Karpas-422 (cell line): ENCODE data around the gene NLRP1. TPM values are rescaled to one million over a fixed set of nuclear protein-coding genes. Genes with fewer than 3 reads are reported as not detected.

Source experiments
- DNase-seq: peaks from one replicate; pipeline ENCODE4 v3.0.0-alpha.2; 2015
- H2AFZ ChIP-seq: fragments of 200-600 bp; sonication (generic); 2 replicates; pipeline ENCODE4 v1.6.1; 2014; ENCODE audit warnings: antibody characterized with exemption, low read length, mixed read lengths
- H3K27ac ChIP-seq: fragments of 200-600 bp; sonication (generic); 2 replicates; pipeline ENCODE4 v1.5.1; 2014; ENCODE audit warnings: mild to moderate bottlenecking, low read length, moderate library complexity
- H3K27me3 ChIP-seq: fragments of 200-600 bp; sonication (generic); 2 replicates; pipeline ENCODE4 v1.6.1; 2014; ENCODE audit warnings: low read length, mixed read lengths
- H3K36me3 ChIP-seq: fragments of 200-600 bp; sonication (generic); 2 replicates; pipeline ENCODE4 v1.6.1; 2014; ENCODE audit warnings: low read length, mixed read lengths; ENCODE audit not compliant: insufficient read depth
- H3K4me1 ChIP-seq: fragments of 200-600 bp; sonication (generic); 2 replicates; pipeline ENCODE4 v1.6.1; 2014; ENCODE audit warnings: mild to moderate bottlenecking, low read length, mixed read lengths
- H3K4me2 ChIP-seq: fragments of 200-600 bp; sonication (generic); 2 replicates; pipeline ENCODE4 v1.6.1; 2014; ENCODE audit warnings: low read length, low read depth, mild to moderate bottlenecking; ENCODE audit not compliant: poor library complexity, severe bottlenecking
- H3K4me3 ChIP-seq: fragments of 200-600 bp; sonication (generic); 2 replicates; pipeline ENCODE4 v1.5.1; 2014; ENCODE audit warnings: mild to moderate bottlenecking, antibody characterized with exemption, low read length, mixed read lengths
- H3K79me2 ChIP-seq: fragments of 200-600 bp; sonication (generic); 2 replicates; pipeline ENCODE4 v1.6.1; 2014; ENCODE audit warnings: mild to moderate bottlenecking, low read length, mixed read lengths
- H3K9ac ChIP-seq: fragments of 200-600 bp; sonication (generic); 2 replicates; pipeline ENCODE4 v1.6.0; 2014; ENCODE audit warnings: low read length
- H3K9me2 ChIP-seq: fragments of 200-600 bp; sonication (generic), shearing (Covaris generic); replicated peaks from 2 replicates; pipeline ENCODE4 v1.6.0; 2014; ENCODE audit warnings: mild to moderate bottlenecking, low read length, moderate library complexity; ENCODE audit not compliant: insufficient read depth
- H3K9me3 ChIP-seq: fragments of 300-700, 200-600 bp; sonication (generic); 2 replicates; pipeline ENCODE4 v1.6.1; 2014; ENCODE audit warnings: low read length, mixed read lengths
- H4K20me1 ChIP-seq: fragments of 200-600 bp; sonication (generic); 2 replicates; pipeline ENCODE4 v1.6.1; 2014; ENCODE audit warnings: mild to moderate bottlenecking, antibody characterized with exemption, low read length, low read depth; ENCODE audit not compliant: insufficient read depth
- total RNA-seq: library from RNA; depleted of rRNA; stranded (reverse); fragments of >200 nt; shearing (Covaris generic); gene quantifications from 2 replicates; pipeline ENCODE4 v1.2.3, GENCODE V29; 2014; ENCODE audit warnings: low replicate concordance

The NLRP1 gene
- total RNA-seq, 1 experiment from 2014 or later = 1.5 TPM

GRCh38 chr17:5481451-5481850 lies 102.9 kb downstream of the NLRP1 start:
- peaks cover 79% of the 10 kb centered on the region for H3K79me2 ChIP-seq
- no peak overlapping the region for H2AFZ ChIP-seq
- peaks cover 67% of the 10 kb centered on the region for H3K36me3 ChIP-seq
- H3K27ac ChIP-seq = no peak overlapping the region
- no peaks in the 10 kb centered on the region for H3K9me3 ChIP-seq
- H3K9ac ChIP-seq = no peak overlapping the region
- H3K27me3 ChIP-seq = no peaks in the 10 kb centered on the region
- no peak for DNase-seq
- peaks cover 10% of the 10 kb centered on the region for H3K4me1 ChIP-seq
- H3K4me2 ChIP-seq = no peak overlapping the region
- no peaks in the 10 kb centered on the region for H3K9me2 ChIP-seq
- H4K20me1 ChIP-seq = no peaks in the 10 kb centered on the region
- no peak overlapping the region for H3K4me3 ChIP-seq

GRCh38 chr17:5480962-5481361 lies 103.3 kb downstream of the NLRP1 start:
- no peak overlapping the region for H2AFZ ChIP-seq
- no peaks in the 10 kb centered on the region for H3K9me3 ChIP-seq
- no peak overlapping the region for H3K27ac ChIP-seq
- DNase-seq = no peak
- H4K20me1 ChIP-seq = no peaks in the 10 kb centered on the region
- no peaks in the 10 kb centered on the region for H3K9me2 ChIP-seq
- H3K27me3 ChIP-seq = no peaks in the 10 kb centered on the region
- H3K4me1 ChIP-seq = peaks cover 10% of the 10 kb centered on the region
- no peak overlapping the region for H3K4me3 ChIP-seq
- H3K4me2 ChIP-seq = no peak overlapping the region
- peaks cover 67% of the 10 kb centered on the region for H3K36me3 ChIP-seq
- H3K9ac ChIP-seq = no peak overlapping the region
- peaks cover 79% of the 10 kb centered on the region for H3K79me2 ChIP-seq

GRCh38 chr17:5478992-5479391 lies 105.3 kb downstream of the NLRP1 start:
- peaks cover 70% of the 10 kb centered on the region for H3K36me3 ChIP-seq

GRCh38 chr17:5473906-5474305 lies 110.4 kb downstream of the NLRP1 start:
- Histone ChIP-seq H3K9ac (no peak overlapping the region), H3K9me2 (no peaks in the 10 kb centered on the region), H3K4me2 (no peak overlapping the region), H3K79me2 (peaks cover 19% of the 10 kb centered on the region), H4K20me1 (no peaks in the 10 kb centered on the region), H3K9me3 (no peaks in the 10 kb centered on the region), H3K27me3 (no peaks in the 10 kb centered on the region), H3K27ac (no peak overlapping the region), H3K4me1 (no peaks in the 10 kb centered on the region), H3K36me3 (peaks cover 32% of the 10 kb centered on the region; the same call in 1 of the 2 replicates), H3K4me3 (no peak overlapping the region), H2AFZ (no peak overlapping the region)
- no peak for DNase-seq

More at GRCh38 chr17:5478992-5479391, 105.3 kb downstream of the NLRP1 start:
- Histone ChIP-seq H2AFZ (no peak overlapping the region), H3K9me2 (no peaks in the 10 kb centered on the region), H3K4me2 (no peak overlapping the region), H3K9me3 (no peaks in the 10 kb centered on the region), H3K4me3 (no peak overlapping the region), H3K27ac (no peak overlapping the region), H3K4me1 (no peaks in the 10 kb centered on the region), H3K79me2 (peaks cover 60% of the 10 kb centered on the region), H3K9ac (no peak overlapping the region), H3K27me3 (no peaks in the 10 kb centered on the region), H4K20me1 (no peaks in the 10 kb centered on the region)
- DNase-seq = no peak

- Histone ChIP-seq H3K9me2 (no peaks in the 10 kb centered on the region), H3K4me3 (no peak overlapping the region), H3K4me2 (no peak overlapping the region), H4K20me1 (no peaks in the 10 kb centered on the region), H3K79me2 (peaks cover 22% of the 10 kb centered on the region), H3K36me3 (peaks cover 19% of the 10 kb centered on the region; the same call in 1 of the 2 replicates), H3K4me1 (no peaks in the 10 kb centered on the region), H3K27me3 (no peaks in the 10 kb centered on the region), H3K9ac (no peak overlapping the region), H2AFZ (no peak overlapping the region), H3K27ac (no peak overlapping the region), H3K9me3 (no peaks in the 10 kb centered on the region)
- DNase-seq = no peak
These were observed 111.8 kb downstream of the NLRP1 start for GRCh38 chr17:5472511-5472910.

- peaks cover 57% of the 10 kb centered on the region for H3K79me2 ChIP-seq
- H3K4me3 ChIP-seq = peak overlapping the region; percentile 91
- no peaks in the 10 kb centered on the region for H3K9me2 ChIP-seq
- no peaks in the 10 kb centered on the region for H3K9me3 ChIP-seq
- peaks cover 23% of the 10 kb centered on the region for H3K4me1 ChIP-seq
- H3K9ac ChIP-seq = peak overlapping the region; percentile 93
- H3K27me3 ChIP-seq = no peaks in the 10 kb centered on the region
- peak; percentile 66 for DNase-seq
- peaks cover 16% of the 10 kb centered on the region for H3K36me3 ChIP-seq
- H3K4me2 ChIP-seq = peak overlapping the region; percentile 80
- H4K20me1 ChIP-seq = peaks cover 8% of the 10 kb centered on the region; the same call in 1 of the 2 replicates
- peak overlapping the region; percentile 17; the same call in 1 of the 2 replicates for H2AFZ ChIP-seq
- H3K27ac ChIP-seq = peak overlapping the region; percentile 61
These were observed 116.2 kb downstream of the NLRP1 start for GRCh38 chr17:5468075-5468473.

GRCh38 chr17:5467416-5467815 lies 116.9 kb downstream of the NLRP1 start:
- Histone ChIP-seq H3K36me3 (peaks cover 23% of the 10 kb centered on the region), H3K27ac (peak overlapping the region; percentile 61; the same call in 1 of the 2 replicates), H3K4me2 (peak overlapping the region; percentile 80), H4K20me1 (peaks cover 10% of the 10 kb centered on the region; the same call in 1 of the 2 replicates), H3K9ac (peak overlapping the region; percentile 93), H3K79me2 (peaks cover 63% of the 10 kb centered on the region), H3K27me3 (no peaks in the 10 kb centered on the region), H3K4me1 (peaks cover 23% of the 10 kb centered on the region), H3K4me3 (peak overlapping the region; percentile 91), H3K9me3 (no peaks in the 10 kb centered on the region), H2AFZ (no peak overlapping the region), H3K9me2 (no peaks in the 10 kb centered on the region)
- no peak for DNase-seq

GRCh38 chr17:5466295-5466694 lies 118.0 kb downstream of the NLRP1 start:
- peaks cover 13% of the 10 kb centered on the region; the same call in 1 of the 2 replicates for H4K20me1 ChIP-seq
- peaks cover 68% of the 10 kb centered on the region for H3K79me2 ChIP-seq
- no peaks in the 10 kb centered on the region for H3K27me3 ChIP-seq
- no peaks in the 10 kb centered on the region for H3K9me2 ChIP-seq
- peak overlapping the region; percentile 80 for H3K4me2 ChIP-seq
- H3K9me3 ChIP-seq = no peaks in the 10 kb centered on the region
- H2AFZ ChIP-seq = no peak overlapping the region
- H3K4me1 ChIP-seq = peaks cover 23% of the 10 kb centered on the region
- H3K4me3 ChIP-seq = peak overlapping the region; percentile 91
- DNase-seq = no peak
- H3K9ac ChIP-seq = peak overlapping the region; percentile 93
- peaks cover 27% of the 10 kb centered on the region for H3K36me3 ChIP-seq
- no peak overlapping the region for H3K27ac ChIP-seq
